ENCODE results near the gene VWA3A. TPM values are rescaled to one million over a fixed set of nuclear protein-coding genes. Genes with fewer than 3 reads are reported as not detected.

Gene VWA3A
- total RNA-seq, 1 experiment from 2014 or later, result 0.64 TPM

DNA sequence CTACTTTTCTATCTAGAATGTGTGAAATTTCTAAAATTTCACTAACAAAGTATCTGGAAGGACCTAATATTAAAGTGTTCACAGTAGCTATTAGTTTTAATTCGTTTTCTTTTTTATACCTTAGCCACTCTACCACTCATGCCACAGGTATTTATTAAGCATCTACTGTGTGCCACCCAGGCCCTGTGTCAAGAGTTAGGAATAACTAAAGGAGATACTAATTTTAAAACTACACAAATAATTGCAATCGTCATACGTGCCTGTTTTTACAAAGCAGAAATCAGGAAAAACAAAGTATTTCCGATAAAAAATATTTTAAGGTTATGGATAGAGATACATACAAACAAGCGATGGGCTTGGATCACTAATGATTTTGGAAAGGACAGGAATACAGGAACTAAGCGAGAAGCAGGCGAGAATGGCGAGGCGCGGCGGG, 113.3 kb downstream of the VWA3A start:
- no peak overlapping the region for H3K27ac ChIP-seq (ENCODE audit: low read depth, low read length, poor library complexity, severe bottlenecking)
- no TSS peak for BruUV-seq (replicated peaks)
- intact Hi-C loops (cut with micrococcal nuclease; ENCODE audit: unreplicated experiment), result no loop called here

DNA sequence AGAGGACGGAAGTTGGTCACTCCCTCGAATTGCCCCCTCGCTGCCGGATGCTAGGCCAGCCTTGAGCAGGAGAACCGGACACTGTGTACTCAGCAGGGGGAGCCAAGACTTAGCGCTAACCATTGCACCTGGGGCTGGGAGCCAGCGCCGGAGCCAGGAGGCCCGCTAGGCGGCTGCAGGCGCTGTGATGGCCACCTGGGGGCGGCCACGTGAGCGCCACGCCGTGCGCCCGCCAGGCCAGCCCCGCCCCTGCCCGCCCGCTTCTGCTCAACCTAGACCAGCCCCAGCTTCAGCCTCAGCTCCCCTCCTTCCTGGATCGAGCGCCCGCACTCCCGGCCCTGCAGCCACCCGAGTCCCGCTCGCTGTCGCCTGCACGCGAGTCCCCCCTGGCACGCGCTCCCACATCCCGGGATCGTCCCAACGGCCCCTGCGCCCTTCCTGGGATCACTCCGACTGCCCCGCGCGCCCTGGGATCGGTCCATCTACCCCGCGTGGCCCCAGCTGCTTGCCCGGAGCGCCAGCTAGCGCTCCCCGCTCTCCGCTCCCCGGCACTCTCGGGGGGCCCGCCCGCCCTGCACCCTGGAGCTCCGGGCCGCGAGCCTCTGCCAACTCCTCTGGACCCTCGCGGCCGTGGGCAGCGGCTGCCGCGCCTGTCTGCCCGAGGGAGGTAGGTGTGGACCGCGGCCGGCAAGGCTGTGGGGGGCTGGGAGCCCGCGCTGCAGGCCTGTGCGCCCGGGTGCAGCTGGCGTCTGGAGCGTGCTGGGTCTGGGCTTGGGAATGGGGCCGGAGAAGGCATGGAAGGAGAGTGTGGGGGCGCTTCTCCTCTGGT, 113.9 kb downstream of the VWA3A start, which contains the start of gene EEF2K:
Gene EEF2K, plus strand, starts transcription at position 266 of the 829 bp plus-strand sequence. CDS start 19,452 bp downstream, outside the sequence.
- DNase-seq (ENCODE audit: low spot score), result peak; percentile 91
- Histone ChIP-seq H3K27ac (ENCODE audit: low read depth, low read length, poor library complexity, severe bottlenecking) (peak within 1 kb of the TSS; percentile 72), H3K9me3 (ENCODE audit: low read depth, low read length, poor library complexity, severe bottlenecking) (no peaks in the 10 kb centered on the region), H3K36me3 (ENCODE audit: insufficient read depth, low read length, poor library complexity, severe bottlenecking) (no peaks in the 10 kb centered on the region), H3K4me1 (ENCODE audit: insufficient read depth, low read length, poor library complexity, severe bottlenecking) (no peaks in the 10 kb centered on the region), H3K27me3 (replicated peaks; ENCODE audit: insufficient read depth, low read depth, low read length, poor library complexity) (no peaks in the 10 kb centered on the region), H3K4me3 (ENCODE audit: low read depth, low read length, poor library complexity, severe bottlenecking) (peak within 1 kb of the TSS; percentile 99)
- intact Hi-C loops (cut with micrococcal nuclease; ENCODE audit: unreplicated experiment), result no loop called here
- ChIA-PET POLR2A (ENCODE audit: low non-redundant PET) (interaction anchor here (0.6 kb wide), 1 partner anchor 10 kb away, joined by 3 read pairs; no protein-coding TSS in a partner anchor), CTCF (interaction anchor here (0.6 to 1.0 kb wide), 2 partner anchors 86 to 94 kb away, joined by 5 to 10 read pairs; no protein-coding TSS in a partner anchor)
- TF ChIP-seq, protein P1, sequence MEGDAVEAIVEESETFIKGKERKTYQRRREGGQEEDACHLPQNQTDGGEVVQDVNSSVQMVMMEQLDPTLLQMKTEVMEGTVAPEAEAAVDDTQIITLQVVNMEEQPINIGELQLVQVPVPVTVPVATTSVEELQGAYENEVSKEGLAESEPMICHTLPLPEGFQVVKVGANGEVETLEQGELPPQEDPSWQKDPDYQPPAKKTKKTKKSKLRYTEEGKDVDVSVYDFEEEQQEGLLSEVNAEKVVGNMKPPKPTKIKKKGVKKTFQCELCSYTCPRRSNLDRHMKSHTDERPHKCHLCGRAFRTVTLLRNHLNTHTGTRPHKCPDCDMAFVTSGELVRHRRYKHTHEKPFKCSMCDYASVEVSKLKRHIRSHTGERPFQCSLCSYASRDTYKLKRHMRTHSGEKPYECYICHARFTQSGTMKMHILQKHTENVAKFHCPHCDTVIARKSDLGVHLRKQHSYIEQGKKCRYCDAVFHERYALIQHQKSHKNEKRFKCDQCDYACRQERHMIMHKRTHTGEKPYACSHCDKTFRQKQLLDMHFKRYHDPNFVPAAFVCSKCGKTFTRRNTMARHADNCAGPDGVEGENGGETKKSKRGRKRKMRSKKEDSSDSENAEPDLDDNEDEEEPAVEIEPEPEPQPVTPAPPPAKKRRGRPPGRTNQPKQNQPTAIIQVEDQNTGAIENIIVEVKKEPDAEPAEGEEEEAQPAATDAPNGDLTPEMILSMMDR (conservative IDR thresholded peaks at IDR 0.05; ENCODE audit: low read depth, low read length), result peak; percentile 63
- no peak for TF ChIP-seq EZH2 (IDR thresholded peaks at IDR 0.05; ENCODE audit: borderline replicate concordance, low read depth, low read length, poor library complexity, severe bottlenecking)
- no TSS peak for BruUV-seq (replicated peaks)

More for the DNA sequence above, 113.3 kb downstream of the VWA3A start:
- Histone ChIP-seq H3K4me3 (ENCODE audit: low read depth, low read length, poor library complexity, severe bottlenecking) (peak overlapping the region; percentile 99), H3K27me3 (replicated peaks; ENCODE audit: insufficient read depth, low read depth, low read length, poor library complexity) (no peaks in the 10 kb centered on the region), H3K9me3 (ENCODE audit: low read depth, low read length, poor library complexity, severe bottlenecking) (no peaks in the 10 kb centered on the region), H3K4me1 (ENCODE audit: insufficient read depth, low read length, poor library complexity, severe bottlenecking) (no peaks in the 10 kb centered on the region), H3K36me3 (ENCODE audit: insufficient read depth, low read length, poor library complexity, severe bottlenecking) (no peaks in the 10 kb centered on the region)
- ChIA-PET POLR2A (ENCODE audit: low non-redundant PET) (interaction anchor here (0.6 kb wide), 1 partner anchor 9 kb away, joined by 3 read pairs; no protein-coding TSS in a partner anchor), CTCF (interaction anchor here (1.0 kb wide), 1 partner anchor 95 kb away, joined by 10 read pairs; no protein-coding TSS in a partner anchor)
- DNase-seq (ENCODE audit: low spot score), result no peak
- TF ChIP-seq, protein P1 (conservative IDR thresholded peaks at IDR 0.05; ENCODE audit: low read depth, low read length), result no peak
- no peak for TF ChIP-seq EZH2 (IDR thresholded peaks at IDR 0.05; ENCODE audit: borderline replicate concordance, low read depth, low read length, poor library complexity, severe bottlenecking)

Other genes with a start within 250 kb of the VWA3A start
- gene NPIPB4, start 234.8 kb upstream of the VWA3A start, total RNA-seq (2021), result 159 and 163 TPM in 2 replicates
- gene UQCRC2, start 139.2 kb upstream of the VWA3A start, total RNA-seq (2021), result 259 and 311 TPM in 2 replicates
- not detected in 2 replicates for gene PDZD9, start 91.4 kb upstream of the VWA3A start, total RNA-seq (2021)
- 13.1 and 14.6 TPM in 2 replicates for gene MOSMO, start 84.4 kb upstream of the VWA3A start, total RNA-seq (2021)
- gene SDR42E2, start 70.0 kb downstream of the VWA3A start, total RNA-seq (2021), result not detected in 2 replicates
- 14.3 and 18.4 TPM in 2 replicates for gene EEF2K, start 113.7 kb downstream of the VWA3A start, total RNA-seq (2021)
- 69.8 and 80.6 TPM in 2 replicates for gene POLR3E, start 204.9 kb downstream of the VWA3A start, total RNA-seq (2021)